Measurements from ENCODE around the gene KCTD1. TPM values are rescaled to one million over a fixed set of nuclear protein-coding genes. Genes with fewer than 3 reads are reported as not detected.

KCTD1 gene
- total and polyA plus RNA-seq, 2 of the 8 experiments (the other 6 are each of a cell fraction or from before 2014, with no cell fraction given), result 7.7 to 14.0 TPM

DNA sequence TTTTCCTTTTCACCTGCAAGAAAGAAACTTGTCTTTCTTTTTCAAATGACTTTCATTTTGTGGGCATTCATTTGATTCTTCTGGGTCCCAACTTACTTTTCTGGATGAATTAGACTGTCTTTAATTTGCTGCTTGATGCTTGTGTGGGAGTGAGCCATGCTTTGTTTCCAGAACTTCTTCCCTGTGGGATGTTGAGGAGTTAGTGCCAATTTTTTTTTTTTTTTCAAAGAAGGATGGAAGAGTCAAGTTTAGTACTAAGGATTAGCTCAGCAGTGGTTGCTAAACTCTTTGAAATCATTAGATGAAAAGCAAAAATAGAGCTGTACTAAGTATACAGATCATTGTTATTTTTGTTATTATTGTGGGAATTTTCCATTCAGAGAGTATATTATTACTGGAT lies 17.2 kb upstream of the KCTD1 start:
- Histone ChIP-seq H4K20me1 (replicated peaks in 1 of 2; ENCODE audit: control insufficient read depth in 1 of 2, insufficient read depth in 2 of 2, low read length in 2 of 2) (no peaks in the 10 kb centered on the region), H3K23me2 (ENCODE audit: low read depth, low read length) (no peaks in the 10 kb centered on the region), H3K4ac (replicated peaks; ENCODE audit: insufficient read length, low read depth, low read length) (no peak overlapping the region), H2BK12ac (ENCODE audit: low read depth, low read length) (no peak overlapping the region), H3K4me3 (ENCODE audit: extremely low read depth in 1 of 4, insufficient read depth in 2 of 4, low read depth in 3 of 4, low read length in 4 of 4) (no peak overlapping the region), H3K56ac (replicated peaks; ENCODE audit: insufficient read length, low read depth, low read length) (no peak overlapping the region), H3K27ac (ENCODE audit: low read depth, low read length) (no peak overlapping the region), H4K91ac (replicated peaks; ENCODE audit: insufficient read length, low read length) (no peak overlapping the region), H2BK5ac (ENCODE audit: low read depth, low read length) (no peak overlapping the region), H3K27me3 (replicated peaks in 1 of 4; ENCODE audit: control insufficient read depth in 3 of 4, extremely low read depth in 1 of 4, insufficient read depth in 3 of 4, low read length in 3 of 4) (no peaks in the 10 kb centered on the region), H3K9me3 (ENCODE audit: insufficient read depth in 2 of 2, low read depth in 1 of 2, low read length in 1 of 2) (no peaks in the 10 kb centered on the region), H3K4me1 (replicated peaks in 1 of 4; ENCODE audit: control insufficient read depth in 3 of 4, insufficient read depth in 4 of 4, low read length in 3 of 4) (peaks cover 0 to 6% (median 1%) of the 10 kb centered on the region in 4 experiments; a peak in 3 of 7 replicates), H3K14ac (ENCODE audit: insufficient read length) (no peak overlapping the region), H3K23ac (ENCODE audit: insufficient read length) (no peak overlapping the region), H2BK20ac (ENCODE audit: low read length) (no peak overlapping the region), H3K18ac (ENCODE audit: extremely low read depth, low read length) (no peak overlapping the region), H2BK120ac (replicated peaks; ENCODE audit: low read depth, low read length) (no peak overlapping the region), H2AK5ac (ENCODE audit: low read depth, low read length) (no peak overlapping the region), H3K79me1 (ENCODE audit: low read depth, low read length) (no peaks in the 10 kb centered on the region), H4K5ac (ENCODE audit: insufficient read length, low read depth, low read length) (no peak overlapping the region), H4K8ac (ENCODE audit: extremely low read depth, insufficient read depth, low read length) (no peak overlapping the region), H3K9ac (replicated peaks in 1 of 4; ENCODE audit: extremely low read depth in 1 of 4, low read depth in 3 of 4, low read length in 3 of 4) (no peak overlapping the region), H3K79me2 (ENCODE audit: control insufficient read depth in 1 of 2, insufficient read depth in 2 of 2, low read length in 2 of 2) (no peaks in the 10 kb centered on the region), H3K4me2 (ENCODE audit: insufficient read depth in 1 of 2, low read depth in 2 of 2, low read length in 2 of 2) (no peak overlapping the region), H2BK15ac (ENCODE audit: low read length) (no peak overlapping the region), H3K36me3 (ENCODE audit: control insufficient read depth in 2 of 4, insufficient read depth in 4 of 4, low read length in 3 of 4) (no peaks in the 10 kb centered on the region), H2AFZ (ENCODE audit: low read length) (no peak overlapping the region)
- no peak for TF ChIP-seq SAP30 (IDR thresholded peaks at IDR 0.05; ENCODE audit: insufficient read depth, insufficient replicate concordance, low read length)
- DNase-seq (ENCODE audit: low read depth in 1 of 2, low spot score in 2 of 2), result no peak
- ChIA-PET POLR2A (ENCODE audit: partially characterized antibody) (interaction anchor here (0.9 kb wide), 1 partner anchor 34 kb away, joined by 3 read pairs; no protein-coding TSS in a partner anchor), CTCF (ENCODE audit: partially characterized antibody) (interaction anchor here (1.1 to 1.8 kb wide), 3 partner anchors 18 to 108 kb away, joined by 3 to 4 read pairs (median 4); no protein-coding TSS in a partner anchor)
- no peak for FAIRE-seq

All from H1 (cell line).